Gastrocnemius medialis (tissue), 4 donors: Measurements from ENCODE around the gene DLX3. TPM values are rescaled to one million over a fixed set of nuclear protein-coding genes. Genes with fewer than 3 reads are reported as not detected.
"Not testable (repeated sequence)": the region's sequence is repeated elsewhere in the genome, so short reads cannot be mapped to it uniquely, and the experiment has no call there.

Experiments
- ATAC-seq, 2 donors: fragments of 150-250 bp; one replicate each; pipeline ENCODE4 v1.9.1; 2016
- DNase-seq, 2 donors: peaks; one replicate each; pipeline ENCODE4 v3.0.0-alpha.2; 2019
- H3K27ac ChIP-seq, 4 donors: fragments of 200-600 bp; sonication (generic); 1 replicate in 1 of 4; 2 replicates in 3 of 4; pipeline ENCODE4 v1.5.1; 2016 to 2018; ENCODE audit warnings: mild to moderate bottlenecking in 2 of 4, moderate library complexity in 1 of 4
- H3K27me3 ChIP-seq, 3 donors: fragments of 200-600 bp; sonication (generic) in 2 of 3; 1 replicate in 1 of 3; 2 replicates in 2 of 3; pipeline versions ENCODE4 v1.5.1 to v1.6.0; 2016 to 2019; ENCODE audit warnings: mild to moderate bottlenecking in 1 of 3, moderate library complexity in 1 of 3
- H3K36me3 ChIP-seq, 2 donors: fragments of 200-600 bp; sonication (generic) in 1 of 2; one replicate each; pipeline ENCODE4 v1.5.1; 2017 to 2018
- H3K4me1 ChIP-seq, 2 donors: fragments of 200-600 bp; sonication (generic) in 1 of 2; one replicate each; pipeline ENCODE4 v1.5.1; 2016 to 2017; ENCODE audit warnings: mild to moderate bottlenecking in 2 of 2
- H3K4me3 ChIP-seq, 4 donors: fragments of 200-600 bp; sonication (generic) in 3 of 4; 1 replicate in 1 of 4; 2 replicates in 3 of 4; pipeline ENCODE4 v1.5.1; 2016 to 2019; ENCODE audit warnings: mild to moderate bottlenecking in 2 of 4
- H3K9me3 ChIP-seq, 3 donors: fragments of 200-600 bp; sonication (generic) in 2 of 3; 1 replicate in 1 of 3; 2 replicates in 2 of 3; pipeline ENCODE4 v1.5.1; 2016 to 2019
- CTCF ChIP-seq, 5 experiments: fragments of 450-650 bp in 3 of 5; fragments of 200-600 bp in 2 of 5; sonication (generic) in 2 of 5; IDR thresholded peaks in 4 of 5; conservative IDR thresholded peaks in 1 of 5; 1 replicate in 4 of 5; 2 replicates in 1 of 5; pipeline ENCODE4 v1.5.1; 2016 to 2019; ENCODE audit warnings: antibody characterized with exemption in 5 of 5, mild to moderate bottlenecking in 3 of 5, moderate library complexity in 3 of 5
- POLR2A ChIP-seq, 2 donors: fragments of 450-650 bp; IDR thresholded peaks; one replicate each; pipeline ENCODE4 v1.6.1; 2017; ENCODE audit warnings: antibody characterized with exemption in 2 of 2, mild to moderate bottlenecking in 2 of 2, moderate library complexity in 2 of 2
- in situ Hi-C, 4 donors: fragments of 200-750 bp; cut with MboI; loops; one replicate each; pipeline versions ENCODE4 v1.15.0 to v1.8.0; 2017; ENCODE audit warnings: low sequenced_read_pairs in 4 of 4
- intact Hi-C: fragments of 100-400 bp; cut with DNase I; formaldehyde crosslinking; loops from one replicate; pipeline ENCODE4 v1.15.1; 2023; ENCODE audit warnings: low total_unique reads
- total RNA-seq, 4 donors: library from RNA; depleted of rRNA; stranded (reverse); fragments of >200 nt; gene quantifications; one replicate each; pipeline versions ENCODE4 v1.1.0 to v1.2.3, GENCODE V29; 2016

DLX3 gene
- not detected for total RNA-seq

- intact Hi-C loops, result no loop called here
- Histone ChIP-seq H3K4me1 (peaks cover 5 to 21% of the 10 kb centered on the region in 2 donors), H3K4me3 (peak within 1 kb of the TSS; percentile 14 to 54 (median 32)), H3K27ac (no peak within 1 kb of the TSS), H3K36me3 (no peaks in the 10 kb centered on the region), H3K9me3 (no peaks in the 10 kb centered on the region), H3K27me3 (peaks cover 70 to 77% (median 70%) of the 10 kb centered on the region in 3 donors)
- in situ Hi-C loops, result loop anchor here (10.0 to 25.0 kb wide), 4 partner anchors 120 to 433 kb away; no protein-coding TSS in a partner anchor
- DNase-seq (no peak), ATAC-seq (no peak)
- TF ChIP-seq POLR2A (IDR thresholded peaks at IDR 0.05), result no peak
- TF ChIP-seq CTCF (IDR thresholded peaks at IDR 0.05 in 4 of 5, conservative IDR thresholded peaks at IDR 0.05 in 1 of 5), result no peak
Measured at GRCh38 chr17:49995055-49995738, at the start of gene DLX3. DLX3 (minus strand) TSS chr17:49995224; CDS start chr17:49994998, 226 bp downstream.

GRCh38 chr17:50044483-50044882 is 49.5 kb upstream of the DLX3 start:
- no peak for TF ChIP-seq POLR2A (IDR thresholded peaks at IDR 0.05)
- no peak for TF ChIP-seq CTCF (IDR thresholded peaks at IDR 0.05 in 4 of 5, conservative IDR thresholded peaks at IDR 0.05 in 1 of 5)
- no peak for ATAC-seq
- H3K27ac ChIP-seq, result no peak overlapping the region

GRCh38 chr17:50043290-50044148 is 48.5 kb upstream of the DLX3 start:
- peaks cover 12 to 17% of the 10 kb centered on the region in 2 donors for H3K4me1 ChIP-seq
- TF ChIP-seq CTCF (IDR thresholded peaks at IDR 0.05 in 4 of 5, conservative IDR thresholded peaks at IDR 0.05 in 1 of 5) (no peak), POLR2A (IDR thresholded peaks at IDR 0.05) (no peak)
- no peak overlapping the region for H3K4me3 ChIP-seq
- ATAC-seq (peak in 1 of 2 donors; percentile 42), DNase-seq (no peak)
- no peaks in the 10 kb centered on the region for H3K36me3 ChIP-seq
- H3K27me3 ChIP-seq, result no peaks in the 10 kb centered on the region
- no peak overlapping the region for H3K27ac ChIP-seq
- intact Hi-C loops, result no loop called here
- H3K9me3 ChIP-seq, result no peaks in the 10 kb centered on the region
- in situ Hi-C loops, result no loop called here

More at GRCh38 chr17:50044483-50044882, 49.5 kb upstream of the DLX3 start:
- Histone ChIP-seq H3K4me3 (no peak overlapping the region), H3K36me3 (no peaks in the 10 kb centered on the region), H3K9me3 (no peaks in the 10 kb centered on the region), H3K4me1 (peaks cover 12 to 17% of the 10 kb centered on the region in 2 donors), H3K27me3 (no peaks in the 10 kb centered on the region)
- intact Hi-C loops (no loop called here), in situ Hi-C loops (no loop called here)
- no peak for DNase-seq

GRCh38 chr17:50042211-50042610 is 47.2 kb upstream of the DLX3 start:
- ATAC-seq, result no peak

GRCh38 chr17:50040496-50040895 is 45.5 kb upstream of the DLX3 start:
- H3K4me3 ChIP-seq, ATAC-seq, in situ Hi-C loops, H3K27me3 ChIP-seq, H3K36me3 ChIP-seq, H3K27ac ChIP-seq, DNase-seq, H3K9me3 ChIP-seq, intact Hi-C loops: not testable (repeated sequence)
- peaks cover 12 to 17% of the 10 kb centered on the region in 2 donors for H3K4me1 ChIP-seq

More at GRCh38 chr17:50042211-50042610, 47.2 kb upstream of the DLX3 start:
- Histone ChIP-seq H3K27ac (no peak overlapping the region), H3K36me3 (no peaks in the 10 kb centered on the region), H3K4me3 (no peak overlapping the region), H3K4me1 (peaks cover 12 to 17% of the 10 kb centered on the region in 2 donors), H3K9me3 (no peaks in the 10 kb centered on the region), H3K27me3 (no peaks in the 10 kb centered on the region)
- DNase-seq, result no peak
- in situ Hi-C loops, result no loop called here
- intact Hi-C loops, result no loop called here
- no peak for TF ChIP-seq CTCF (IDR thresholded peaks at IDR 0.05 in 4 of 5, conservative IDR thresholded peaks at IDR 0.05 in 1 of 5)
- no peak for TF ChIP-seq POLR2A (IDR thresholded peaks at IDR 0.05)
